Activated CD4-positive, alpha-beta T cell treated with anti-CD3 and anti-CD28 coated beads, Interleukin-2, amount 10 ng/mL, durations not matched to agents 7 days and 5 days (primary cell): ENCODE results near the gene RESP18. TPM values are rescaled to one million over a fixed set of nuclear protein-coding genes. Genes with fewer than 3 reads are reported as not detected.
A peak's percentile ranks its signal among the peaks of the same experiment; 100 is the strongest.
"Not testable (repeated sequence)": the region's sequence is repeated elsewhere in the genome, so short reads cannot be mapped to it uniquely, and the experiment has no call there.

Source experiments
- CTCF ChIA-PET: fragments of 350-600 bp; sonication (Branson Sonifier 250); formaldehyde crosslinking; loops from one replicate; lab custom pipeline; 2021; ENCODE audit warnings: antibody characterized with exemption; lab: Charles Lee
- POLR2A ChIA-PET: fragments of 350-600 bp; sonication (Branson Sonifier 250); formaldehyde crosslinking; loops from one replicate; lab custom pipeline; 2021; ENCODE audit warnings: antibody characterized with exemption; lab: Charles Lee
- DNase-seq: peaks from one replicate; pipeline ENCODE4 v3.0.0-alpha.2; 2020
- H3K27ac Mint-ChIP-seq: one replicate; pipeline ENCODE4 v1.8.0; 2021; ENCODE audit warnings: mild to moderate bottlenecking, moderate library complexity, mixed read lengths
- H3K27me3 Mint-ChIP-seq: one replicate; pipeline ENCODE4 v1.8.0; 2021; ENCODE audit warnings: mixed read lengths
- H3K36me3 Mint-ChIP-seq: one replicate; pipeline ENCODE4 v1.8.0; 2021; ENCODE audit warnings: low read depth, mixed read lengths
- H3K4me1 Mint-ChIP-seq: one replicate; pipeline ENCODE4 v1.8.0; 2021; ENCODE audit warnings: mixed read lengths
- H3K4me3 Mint-ChIP-seq: one replicate; pipeline ENCODE4 v1.8.0; 2021; ENCODE audit warnings: mild to moderate bottlenecking, moderate library complexity, mixed read lengths
- H3K9me3 Mint-ChIP-seq: one replicate; pipeline ENCODE4 v1.8.0; 2021; ENCODE audit warnings: mixed read lengths
- total RNA-seq, 2 experiments: library from RNA; stranded (reverse); gene quantifications; one replicate each; pipeline ENCODE4 v1.2.3, GENCODE V29; 2021

The RESP18 gene
- total RNA-seq, 2 experiments from 2014 or later = not detected

DNA sequence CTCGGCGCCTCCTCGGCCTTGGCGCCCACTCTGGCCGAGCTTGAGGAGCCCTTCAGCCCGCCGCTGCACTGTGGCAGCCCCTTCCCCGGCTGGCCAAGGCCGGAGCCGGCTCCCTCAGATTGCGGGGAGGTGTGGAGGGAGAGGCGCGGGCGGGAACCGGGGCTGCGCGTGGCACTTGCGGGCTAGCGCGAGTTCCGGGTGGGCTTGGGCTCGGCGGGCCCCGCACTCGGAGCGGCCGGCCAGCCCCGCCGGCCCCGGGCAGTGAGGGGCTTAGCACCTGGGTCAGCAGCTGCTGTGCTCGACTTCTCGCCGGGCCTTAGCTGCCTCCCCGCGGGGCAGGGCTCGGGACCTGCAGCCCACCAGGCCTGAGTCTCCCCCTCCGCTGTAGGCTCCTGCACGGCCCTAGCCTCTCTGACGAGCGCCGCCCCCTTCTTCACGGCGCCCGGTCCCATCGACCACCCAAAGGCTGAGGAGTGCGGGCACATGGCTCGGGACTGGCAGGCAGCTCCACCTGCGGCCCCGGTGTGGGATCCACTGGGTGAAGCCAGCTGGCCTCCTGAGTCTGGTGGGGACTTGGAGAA lies 19.8 kb downstream of the RESP18 start:
- DNase-seq, POLR2A ChIA-PET, H3K4me1 Mint-ChIP-seq, H3K27ac Mint-ChIP-seq, H3K36me3 Mint-ChIP-seq, H3K9me3 Mint-ChIP-seq, H3K4me3 Mint-ChIP-seq: not testable (repeated sequence)
- CTCF ChIA-PET = interaction anchor here (0.7 to 1.7 kb wide), 2 partner anchors 17 to 197 kb away, joined by 3 read pairs; no protein-coding TSS in a partner anchor
- H3K27me3 Mint-ChIP-seq = peaks cover 27% of the 10 kb centered on the region

DNA sequence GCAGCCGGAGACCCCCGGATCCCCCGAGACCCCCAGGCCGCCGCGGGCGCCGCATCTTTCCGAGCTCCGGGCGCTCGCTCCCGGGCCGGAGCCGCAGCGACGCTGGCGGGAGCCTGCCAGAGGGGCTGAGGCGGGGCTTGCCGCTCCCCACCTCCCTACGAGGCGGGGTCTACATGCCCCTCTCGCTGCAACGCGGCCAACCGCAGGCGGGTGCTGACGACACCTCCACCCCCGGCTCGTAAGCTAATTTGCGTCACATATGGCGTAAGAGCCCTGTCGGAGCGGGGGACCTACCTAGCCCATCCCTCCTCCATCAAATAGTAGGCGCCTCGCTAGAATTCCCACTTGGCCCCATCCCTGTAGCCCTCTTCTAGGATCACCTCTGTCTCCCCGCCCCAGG lies 23.3 kb downstream of the RESP18 start, which contains the start of gene PTPRN:
Gene PTPRN (minus strand): TSS at position 124 of the 400 bp plus-strand sequence. CDS start 69 bp downstream, at position 55.
- DNase-seq = no peak
- CTCF ChIA-PET = interaction anchor here (0.7 to 1.6 kb wide), 4 partner anchors 10 to 139 kb away, joined by 3 to 5 read pairs (median 3); partner anchors contain the start of gene SLC23A3
- Mint-ChIP-seq H3K27me3 (peaks cover 48% of the 10 kb centered on the region), H3K27ac (no peak within 1 kb of the TSS), H3K4me3 (no peak within 1 kb of the TSS), H3K9me3 (no peaks in the 10 kb centered on the region), H3K4me1 (no peaks in the 10 kb centered on the region), H3K36me3 (no peaks in the 10 kb centered on the region)
- POLR2A ChIA-PET = no interaction called here

DNA sequence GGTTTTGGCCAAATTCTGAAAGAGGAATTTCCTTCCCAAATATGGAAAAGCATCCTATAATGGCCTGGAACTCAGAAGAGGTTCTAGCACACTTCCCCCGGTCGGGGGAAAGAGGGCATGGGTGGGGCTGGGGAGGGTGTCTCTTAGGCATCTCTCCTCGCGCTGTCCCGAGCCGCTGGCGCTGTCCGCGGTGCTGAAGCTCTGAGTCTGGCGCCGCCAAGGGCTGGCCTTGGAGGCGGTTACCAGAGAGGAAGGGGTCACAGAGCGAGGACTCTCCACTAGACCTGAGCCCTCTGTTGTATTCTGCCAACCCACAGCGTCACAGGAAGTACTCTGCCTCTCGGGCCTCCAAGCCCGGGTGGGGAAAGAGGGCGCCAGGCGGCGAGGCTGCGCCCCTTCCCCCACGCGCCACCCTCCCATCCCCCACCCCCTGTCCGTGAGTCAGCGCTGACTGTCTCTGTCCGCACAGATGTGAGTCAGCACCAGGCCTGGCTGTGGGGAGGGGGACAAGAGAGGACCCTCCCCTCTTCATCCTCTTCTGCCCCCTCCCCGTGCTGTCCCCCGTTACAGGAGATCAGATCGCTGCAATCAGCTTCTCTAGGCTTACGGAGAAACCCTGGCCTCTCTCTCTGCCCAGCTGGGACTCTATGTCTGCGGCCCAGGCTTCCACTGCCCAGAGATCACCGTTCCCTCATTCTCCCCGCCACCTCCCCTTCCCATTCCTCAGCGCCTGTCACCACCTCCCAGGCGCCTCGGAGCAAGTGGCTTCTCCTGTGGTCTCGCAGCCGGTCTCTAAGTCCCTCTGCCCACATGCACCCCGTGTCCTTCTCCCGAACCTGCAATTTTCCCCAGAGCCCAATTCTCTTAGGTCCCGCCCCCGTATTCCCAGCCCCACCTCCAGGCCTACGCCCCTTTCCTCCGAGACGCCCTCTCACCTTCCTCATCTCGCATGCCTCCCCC lies 24.1 kb downstream of the RESP18 start:
- no peak overlapping the region for H3K27ac Mint-ChIP-seq
- ChIA-PET CTCF (interaction anchor here (0.7 to 1.4 kb wide), 3 partner anchors 13 to 138 kb away, joined by 3 read pairs; partner anchors contain the start of gene SLC23A3), POLR2A (no interaction called here)
- H3K4me1 Mint-ChIP-seq = no peaks in the 10 kb centered on the region
- no peaks in the 10 kb centered on the region for H3K36me3 Mint-ChIP-seq
- DNase-seq = peak; percentile 77
- H3K4me3 Mint-ChIP-seq = no peak overlapping the region
- H3K9me3 Mint-ChIP-seq = no peaks in the 10 kb centered on the region
- peaks cover 51% of the 10 kb centered on the region for H3K27me3 Mint-ChIP-seq

DNA sequence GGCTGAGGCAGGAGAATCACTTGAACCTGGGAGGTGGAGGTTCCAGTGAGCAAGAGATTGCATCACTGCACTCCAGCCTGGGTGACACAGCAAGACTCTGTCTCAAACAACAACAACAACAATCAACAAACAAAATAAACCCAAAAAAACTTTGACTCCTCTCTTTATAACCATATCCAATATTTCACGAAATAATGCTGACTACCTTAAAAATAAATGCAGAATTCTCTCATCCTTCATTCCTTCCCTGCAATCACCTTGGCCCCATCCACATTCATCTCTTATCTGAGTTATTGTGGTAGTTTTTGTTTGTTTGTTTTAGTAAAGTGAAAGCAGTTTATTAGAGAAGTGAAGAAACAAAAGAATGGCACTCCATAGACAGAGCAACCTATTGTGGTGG lies 26.5 kb downstream of the RESP18 start:
- Mint-ChIP-seq H3K9me3 (no peaks in the 10 kb centered on the region), H3K27me3 (peaks cover 59% of the 10 kb centered on the region), H3K27ac (no peak overlapping the region), H3K4me1 (no peaks in the 10 kb centered on the region), H3K4me3 (no peak overlapping the region), H3K36me3 (no peaks in the 10 kb centered on the region)
- no peak for DNase-seq
- CTCF ChIA-PET = interaction anchor here (2.1 kb wide), 1 partner anchor 11 kb away, joined by 9 read pairs; no protein-coding TSS in a partner anchor
- POLR2A ChIA-PET = no interaction called here

DNA sequence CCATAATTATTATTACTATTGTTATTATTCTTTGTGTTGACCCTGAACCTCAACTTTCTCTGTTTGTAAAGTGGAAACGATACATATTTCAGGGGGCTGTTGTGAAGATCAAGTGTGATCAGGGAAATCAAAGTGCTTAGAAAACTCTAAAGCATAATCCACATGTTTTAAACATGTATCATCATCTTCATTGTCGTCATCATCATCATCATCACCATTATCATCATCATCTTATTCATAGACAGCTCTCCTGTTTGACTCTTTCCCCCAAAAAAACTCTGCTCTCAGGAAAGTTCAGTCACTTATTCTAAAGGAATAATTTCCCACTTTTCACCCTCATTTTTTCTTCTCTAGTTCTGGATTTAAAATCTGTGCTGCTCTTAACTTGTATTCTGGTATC lies 28.3 kb downstream of the RESP18 start:
- Mint-ChIP-seq H3K4me1 (peaks cover under 1% of the 10 kb centered on the region), H3K9me3 (no peaks in the 10 kb centered on the region), H3K27me3 (peaks cover 52% of the 10 kb centered on the region), H3K27ac (no peak overlapping the region), H3K36me3 (no peaks in the 10 kb centered on the region), H3K4me3 (no peak overlapping the region)
- CTCF ChIA-PET = interaction anchor here (1.0 to 2.1 kb wide), 3 partner anchors 9 to 12 kb away, joined by 3 to 10 read pairs (median 9); no protein-coding TSS in a partner anchor
- no peak for DNase-seq
- POLR2A ChIA-PET = no interaction called here

DNA sequence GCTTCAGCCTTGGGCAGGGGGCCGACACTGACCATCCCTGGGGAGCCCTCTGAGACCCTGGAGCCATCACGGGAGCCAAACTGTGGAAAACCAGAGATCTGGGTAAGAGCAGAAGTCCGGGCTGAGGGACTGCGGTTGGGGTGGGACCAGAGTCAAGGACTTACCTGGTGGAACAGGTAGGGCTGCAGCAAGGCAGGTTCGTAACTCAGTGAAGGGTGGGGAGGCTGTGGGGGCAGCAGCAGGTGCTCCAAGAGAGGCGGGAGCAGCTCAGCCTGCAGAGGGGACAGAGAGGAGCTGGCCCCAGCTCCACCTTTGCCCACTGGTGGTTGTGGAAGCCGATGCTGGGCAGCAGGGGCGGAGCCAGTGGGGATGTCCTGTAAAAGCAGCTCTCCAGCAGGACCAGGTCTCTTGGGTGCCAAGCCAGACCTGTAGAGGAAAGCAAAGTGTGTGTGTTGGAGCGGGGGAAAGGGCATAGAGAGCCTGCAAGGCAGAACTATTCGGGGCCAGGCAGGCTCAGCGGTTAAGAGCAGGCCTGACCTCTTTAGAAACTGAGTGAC lies 30.1 kb downstream of the RESP18 start:
- Mint-ChIP-seq H3K4me3 (no peak overlapping the region), H3K9me3 (no peaks in the 10 kb centered on the region), H3K27me3 (peaks cover 45% of the 10 kb centered on the region), H3K36me3 (no peaks in the 10 kb centered on the region), H3K27ac (no peak overlapping the region), H3K4me1 (peaks cover 9% of the 10 kb centered on the region)
- DNase-seq = no peak
- ChIA-PET POLR2A (no interaction called here), CTCF (interaction anchor here (1.6 to 1.7 kb wide), 3 partner anchors 7 to 273 kb away, joined by 3 to 10 read pairs (median 4); no protein-coding TSS in a partner anchor)

DNA sequence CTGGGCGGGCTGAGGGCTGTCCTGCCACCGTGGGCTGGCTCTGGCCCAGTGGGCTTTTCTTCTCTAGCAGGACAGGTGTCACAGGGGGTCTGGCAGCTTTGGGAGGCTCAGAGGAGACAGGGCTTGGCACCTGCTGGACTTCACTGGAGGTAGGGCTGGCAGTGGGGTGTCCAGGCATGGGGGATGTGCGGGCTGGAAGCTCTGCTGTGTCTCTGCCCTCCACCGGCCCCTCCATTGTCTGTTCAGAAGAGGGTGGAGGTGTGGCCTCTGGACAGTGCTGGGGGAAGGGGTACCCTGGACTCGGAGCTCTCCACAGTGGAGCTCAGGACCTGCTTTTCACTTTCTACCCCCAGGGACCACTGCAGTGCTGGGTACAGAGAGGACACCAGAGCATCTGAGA lies 32.5 kb downstream of the RESP18 start:
- no peaks in the 10 kb centered on the region for H3K9me3 Mint-ChIP-seq
- DNase-seq = no peak
- POLR2A ChIA-PET = no interaction called here
- CTCF ChIA-PET = interaction anchor here (0.7 to 10.7 kb wide), 10 partner anchors 10 to 310 kb away, joined by 3 to 194 read pairs (median 4); partner anchors contain the start of genes ABCB6 and DNAJB2
- no peak overlapping the region for H3K4me3 Mint-ChIP-seq
- no peaks in the 10 kb centered on the region for H3K36me3 Mint-ChIP-seq
- no peak overlapping the region for H3K27ac Mint-ChIP-seq
- H3K4me1 Mint-ChIP-seq = peaks cover 20% of the 10 kb centered on the region
- H3K27me3 Mint-ChIP-seq = peaks cover 36% of the 10 kb centered on the region

DNA sequence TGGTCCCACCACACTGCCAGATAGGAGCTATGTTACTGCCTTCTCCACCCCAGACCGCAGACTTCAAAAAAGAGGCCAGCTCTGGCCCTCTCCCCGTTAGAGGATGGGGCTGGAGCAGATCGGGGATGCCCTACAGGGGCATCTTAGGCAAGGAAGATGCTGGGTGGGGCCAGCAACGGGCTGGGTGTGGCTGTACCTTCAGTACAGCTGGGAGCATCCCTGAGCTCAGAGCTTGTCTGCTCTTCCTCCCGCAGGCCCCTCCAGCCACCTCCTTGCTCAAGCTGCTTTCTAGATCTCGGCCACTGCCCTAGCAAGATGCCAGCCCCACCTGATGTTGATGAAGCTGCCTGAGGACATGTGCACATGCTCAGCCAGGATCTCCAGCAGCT lies 33.2 kb downstream of the RESP18 start:
- H3K9me3 Mint-ChIP-seq = no peaks in the 10 kb centered on the region
- H3K36me3 Mint-ChIP-seq = no peaks in the 10 kb centered on the region
- no peak for DNase-seq
- peaks cover 33% of the 10 kb centered on the region for H3K27me3 Mint-ChIP-seq
- H3K27ac Mint-ChIP-seq = no peak overlapping the region
- POLR2A ChIA-PET = no interaction called here
- peaks cover 24% of the 10 kb centered on the region for H3K4me1 Mint-ChIP-seq
- CTCF ChIA-PET = interaction anchor here (0.7 to 10.7 kb wide), 11 partner anchors 8 to 269 kb away, joined by 3 to 194 read pairs (median 4); partner anchors contain the start of genes ABCB6 and DNAJB2
- H3K4me3 Mint-ChIP-seq = no peak overlapping the region

DNA sequence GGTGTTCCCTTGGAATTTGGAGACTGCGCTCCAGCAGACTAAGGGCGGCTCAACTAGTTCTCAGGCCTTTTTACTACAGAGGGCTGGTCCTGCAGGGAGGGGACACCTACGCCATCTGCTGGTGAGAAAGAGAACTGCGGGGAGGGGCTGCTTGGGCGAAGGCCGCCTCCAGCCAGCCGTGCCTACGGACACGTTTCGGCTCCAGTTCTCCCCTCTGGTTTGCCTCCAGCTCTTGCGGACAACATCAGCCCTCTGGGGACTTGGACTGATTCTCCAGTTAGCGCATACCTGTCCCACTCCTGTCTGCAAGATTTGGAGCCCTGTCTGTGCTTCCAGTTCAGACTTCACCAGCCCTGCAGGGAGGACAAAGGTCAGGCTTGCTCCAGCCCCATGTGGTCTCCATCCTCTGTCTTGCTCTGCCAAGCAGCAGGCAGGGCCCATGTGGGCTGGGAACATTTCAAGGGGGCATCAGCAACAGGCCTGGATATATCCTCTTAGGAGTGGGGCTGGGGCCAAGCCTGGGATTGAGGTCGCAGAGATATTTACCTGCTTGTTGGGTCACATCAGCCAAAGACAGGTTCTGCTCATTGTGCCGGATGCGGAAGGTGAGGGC lies 33.7 kb downstream of the RESP18 start:
- ChIA-PET POLR2A (no interaction called here), CTCF (interaction anchor here (0.9 to 10.7 kb wide), 8 partner anchors 8 to 139 kb away, joined by 3 to 194 read pairs (median 4); partner anchors contain the start of genes ABCB6 and DNAJB2)
- Mint-ChIP-seq H3K9me3 (no peaks in the 10 kb centered on the region), H3K4me1 (peaks cover 29% of the 10 kb centered on the region), H3K27ac (no peak overlapping the region), H3K27me3 (peaks cover 32% of the 10 kb centered on the region), H3K4me3 (no peak overlapping the region), H3K36me3 (no peaks in the 10 kb centered on the region)
- peak; percentile 87 for DNase-seq

DNA sequence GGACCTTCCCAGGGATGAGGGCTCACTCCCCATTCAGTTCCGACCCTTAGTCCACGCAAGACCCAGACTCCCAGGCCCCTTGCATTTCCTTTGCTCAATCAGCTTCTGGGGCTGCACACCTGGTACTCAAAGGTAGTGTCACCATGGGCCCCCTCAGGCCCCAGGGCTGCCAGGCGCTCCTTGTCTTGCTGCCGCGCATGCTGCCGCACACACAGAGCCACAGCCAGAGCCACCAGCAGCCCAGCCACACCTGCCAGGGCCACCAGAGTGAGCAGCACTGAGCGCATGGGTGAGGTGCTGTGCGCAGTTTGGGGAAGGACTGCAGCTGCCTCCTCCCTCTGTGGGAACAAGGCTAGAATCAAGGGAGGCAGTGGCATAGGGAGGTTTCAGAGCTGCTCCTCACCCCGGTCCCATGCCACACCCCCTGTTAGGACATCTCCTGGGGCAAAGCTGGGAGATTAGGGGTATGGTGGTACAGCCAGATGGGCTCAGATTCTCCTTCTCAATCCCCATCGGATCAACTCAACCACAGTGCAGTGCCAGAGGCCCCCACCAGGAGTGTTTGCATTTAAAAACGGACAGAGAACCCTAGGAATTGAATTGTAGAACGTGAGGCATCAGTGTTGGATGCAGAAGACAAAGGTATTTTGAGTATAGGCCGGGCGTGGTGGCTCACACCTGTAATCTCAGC lies 34.6 kb downstream of the RESP18 start:
- no peaks in the 10 kb centered on the region for H3K9me3 Mint-ChIP-seq
- DNase-seq = no peak
- POLR2A ChIA-PET = no interaction called here
- peaks cover 26% of the 10 kb centered on the region for H3K27me3 Mint-ChIP-seq
- peaks cover 31% of the 10 kb centered on the region for H3K4me1 Mint-ChIP-seq
- no peak overlapping the region for H3K4me3 Mint-ChIP-seq
- CTCF ChIA-PET = interaction anchor here (0.8 to 10.7 kb wide), 7 partner anchors 18 to 142 kb away, joined by 3 to 194 read pairs (median 4); partner anchors contain the start of genes DNAJB2 and NHEJ1
- H3K36me3 Mint-ChIP-seq = no peaks in the 10 kb centered on the region
- H3K27ac Mint-ChIP-seq = no peak overlapping the region

DNA sequence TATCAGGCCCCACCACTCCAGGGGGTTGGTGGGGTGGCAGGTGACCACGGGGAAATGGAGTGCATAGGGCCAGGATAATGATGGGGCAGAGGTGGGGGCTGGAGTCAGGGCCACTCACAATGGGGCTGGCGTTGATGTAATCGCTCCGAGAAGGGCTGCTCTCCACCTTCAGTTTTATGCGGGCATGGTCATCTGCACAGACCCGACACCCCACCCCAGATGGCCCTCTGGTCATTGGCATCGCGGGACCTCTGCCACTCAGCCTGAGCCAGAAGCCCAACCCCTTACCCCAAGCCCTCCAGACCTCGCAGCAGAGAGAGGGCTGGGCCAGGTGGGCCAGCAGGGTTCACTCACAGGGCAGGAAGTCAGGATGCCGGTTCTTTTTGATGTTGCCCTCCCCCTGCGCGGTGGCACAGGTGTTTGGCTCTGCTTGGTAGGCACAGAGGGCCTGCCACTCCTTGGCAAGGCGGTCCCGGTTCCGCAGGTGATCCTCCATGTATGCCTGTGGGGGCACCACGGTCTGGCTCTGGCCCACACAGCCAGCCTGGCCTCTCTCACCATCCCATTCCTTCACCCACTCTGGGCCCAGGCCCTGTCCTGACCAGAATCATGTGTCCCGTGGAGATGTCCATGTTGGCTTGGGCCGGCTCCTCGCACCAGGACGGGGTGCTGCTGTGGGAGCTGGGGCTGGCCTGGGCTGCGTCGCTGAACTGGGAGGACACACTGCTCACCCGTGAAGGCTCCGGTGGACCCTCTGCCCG lies 35.7 kb downstream of the RESP18 start:
- no peak overlapping the region for H3K27ac Mint-ChIP-seq
- ChIA-PET POLR2A (no interaction called here), CTCF (interaction anchor here (1.0 to 10.7 kb wide), 8 partner anchors 15 to 141 kb away, joined by 3 to 194 read pairs (median 16); partner anchors contain the start of genes CNPPD1, DNAJB2, NHEJ1 and TUBA4A)
- H3K4me1 Mint-ChIP-seq = peaks cover 31% of the 10 kb centered on the region
- peaks cover 23% of the 10 kb centered on the region for H3K27me3 Mint-ChIP-seq
- DNase-seq = peak; percentile 17
- no peak overlapping the region for H3K4me3 Mint-ChIP-seq
- no peaks in the 10 kb centered on the region for H3K36me3 Mint-ChIP-seq
- H3K9me3 Mint-ChIP-seq = no peaks in the 10 kb centered on the region
